Adrenal gland (tissue), 12 donors: ENCODE data around the gene CREB5. TPM values are rescaled to one million over a fixed set of nuclear protein-coding genes. Genes with fewer than 3 reads are reported as not detected.

Experiments
- DNase-seq, 7 donors: peaks; one replicate each; pipeline ENCODE4 v3.0.0-alpha.2; 2019 to 2020
- H3K27ac ChIP-seq, 5 donors: fragments of 200-600 bp; sonication (generic) in 4 of 5; 1 replicate in 3 of 5; 2 replicates in 2 of 5; pipeline versions ENCODE4 v1.5.1 to v1.8.0; 2016 to 2020; ENCODE audit warnings: mild to moderate bottlenecking in 1 of 5
- H3K27me3 ChIP-seq: fragments of 200-600 bp; 2 replicates; pipeline ENCODE4 v1.8.0; 2021
- H3K36me3 ChIP-seq, 2 donors: fragments of 200-600 bp; replicated peaks in 1 of 2; 1 replicate in 1 of 2; 2 replicates in 1 of 2; pipeline versions ENCODE4 v1.5.1 to v1.8.0; 2018 to 2022
- H3K4me1 ChIP-seq, 2 donors: fragments of 200-600 bp; replicated peaks in 1 of 2; 1 replicate in 1 of 2; 2 replicates in 1 of 2; pipeline versions ENCODE4 v1.5.1 to v1.8.0; 2018 to 2021
- H3K4me3 ChIP-seq, 4 donors: fragments of 200-600 bp; sonication (generic) in 3 of 4; one replicate each; pipeline ENCODE4 v1.5.1; 2016 to 2018
- H3K9me3 ChIP-seq, 3 donors: fragments of 200-600 bp; sonication (generic) in 1 of 3; replicated peaks in 1 of 3; 1 replicate in 2 of 3; 2 replicates in 1 of 3; pipeline versions ENCODE4 v1.5.1 to v1.8.0; 2016 to 2021
- CTCF ChIP-seq, 6 experiments: fragments of 450-650 bp in 4 of 6; fragments of 200-600 bp in 2 of 6; sonication (generic) in 1 of 6; IDR thresholded peaks; 1 replicate in 5 of 6; 2 replicates in 1 of 6; pipeline versions ENCODE4 v1.5.1 to v1.8.0; 2016 to 2021; ENCODE audit warnings: antibody characterized with exemption in 6 of 6, mild to moderate bottlenecking in 2 of 6, moderate library complexity in 1 of 6
- POLR2A ChIP-seq, 2 donors: fragments of 450-650 bp; IDR thresholded peaks; one replicate each; pipeline ENCODE4 v1.6.1; 2017; ENCODE audit warnings: antibody characterized with exemption in 2 of 2, mild to moderate bottlenecking in 2 of 2, moderate library complexity in 1 of 2
- WGBS, 4 donors: extraction: QIAGEN DNeasy Blood & Tissue Kit in 2 of 4; methylation state at CpG; one replicate each; pipeline versions ENCODE4 v1.1.5 to v1.1.7; 2013 to 2017; 5-methylcytosine and 5-hydroxymethylcytosine counted together
- intact Hi-C, 2 donors: fragments of 100-400 bp; cut with DNase I; formaldehyde crosslinking; loops; one replicate each; pipeline versions ENCODE4 v1.14.1 to v1.15.0; 2022 to 2023
- polyA plus RNA-seq, 3 donors: library from polyadenylated mRNA; stranded (reverse); fragments of 200-250 nt in 2 of 3; fragments of 350-450 nt in 1 of 3; fragmentation: Illumina TruSeq in 1 of 3; extraction: RNeasy Lipid Tissue Mini Kit (QIAGEN cat#74804) in 1 of 3; gene quantifications; one replicate each; pipeline ENCODE4 v1.2.3, GENCODE V29; 2013 to 2014
- total RNA-seq, 9 donors: library from RNA; depleted of rRNA in 4 of 9; stranded (reverse); fragments of >200 nt in 4 of 9; fragments of 120-200 nt in 1 of 9; fragmentation: NEBNext Ultra II Directional in 1 of 9; extraction: Animal tissue kit (Norgen Biotek cat#: 25700) in 1 of 9; gene quantifications; one replicate each; pipeline versions ENCODE4 v1.1.0 to v1.2.4, GENCODE V29; 2013 to 2023
- donor health status: healthy with polysubstance abuse.
- donor health status: Bipolar disorder and iron deficiency.
- donor health status: DM: yes; HTN: yes; CAD: no.
- donor health status: DM: no; HTN: no; CAD: no.
- donor health status: DM: no; HTN: no; CAD: no.
- donor health status: DM: yes; HTN: yes; CAD: no.

CREB5 gene
- total and polyA plus RNA-seq, 12 donors, result 0.69 to 5.4 (median 1.3) TPM

- Histone ChIP-seq H3K4me1 (no peaks in the 10 kb centered on the region), H3K4me3 (no peak overlapping the region), H3K36me3 (no peaks in the 10 kb centered on the region), H3K27me3 (no peaks in the 10 kb centered on the region), H3K27ac (no peak overlapping the region), H3K9me3 (no peaks in the 10 kb centered on the region)
- DNase-seq, result no peak
- TF ChIP-seq POLR2A (IDR thresholded peaks at IDR 0.05) (no peak), CTCF (IDR thresholded peaks at IDR 0.05) (no peak)
- WGBS, 4 donors, result 22 to 29% (median 28%) methylated on average over 1 of the region's 1 CpG
- intact Hi-C loops, result no loop called here
Observed at GRCh38 chr7:28565980-28566379, 153.7 kb downstream of the CREB5 start.

- WGBS, 4 donors, result 64 to 69% (median 65%) methylated on average over 13 of the region's 13 CpGs
- Histone ChIP-seq H3K9me3 (no peaks in the 10 kb centered on the region), H3K36me3 (no peaks in the 10 kb centered on the region), H3K27ac (no peak overlapping the region), H3K4me1 (peaks cover 0 to 13% of the 10 kb centered on the region in 2 donors), H3K27me3 (no peaks in the 10 kb centered on the region), H3K4me3 (no peak overlapping the region)
- intact Hi-C loops, result no loop called here
- TF ChIP-seq POLR2A (IDR thresholded peaks at IDR 0.05), result no peak
- TF ChIP-seq CTCF (IDR thresholded peaks at IDR 0.05), result no peak
- no peak for DNase-seq
Observed at GRCh38 chr7:28570113-28570969, 158.0 kb downstream of the CREB5 start.

- Histone ChIP-seq H3K27ac (no peak overlapping the region), H3K4me1 (peaks cover 0 to 13% of the 10 kb centered on the region in 2 donors), H3K36me3 (no peaks in the 10 kb centered on the region), H3K4me3 (no peak overlapping the region), H3K27me3 (no peaks in the 10 kb centered on the region), H3K9me3 (no peaks in the 10 kb centered on the region)
- TF ChIP-seq CTCF (IDR thresholded peaks at IDR 0.05), result no peak
- TF ChIP-seq POLR2A (IDR thresholded peaks at IDR 0.05), result no peak
- intact Hi-C loops, result no loop called here
- 66 to 75% (median 69%) methylated on average over 4 of the region's 4 CpGs for WGBS, 4 donors
- DNase-seq, result no peak
Observed at GRCh38 chr7:28570970-28571288, 158.6 kb downstream of the CREB5 start.

- Histone ChIP-seq H3K4me1 (peaks cover 0 to 13% of the 10 kb centered on the region in 2 donors), H3K27me3 (no peaks in the 10 kb centered on the region), H3K36me3 (no peaks in the 10 kb centered on the region), H3K27ac (no peak overlapping the region), H3K4me3 (no peak overlapping the region), H3K9me3 (no peaks in the 10 kb centered on the region)
- WGBS, 4 donors, result 89 to 94% (median 94%) methylated on average over 4 of the region's 4 CpGs
- intact Hi-C loops, result no loop called here
- DNase-seq, result no peak
- TF ChIP-seq POLR2A (IDR thresholded peaks at IDR 0.05), result no peak
- no peak for TF ChIP-seq CTCF (IDR thresholded peaks at IDR 0.05)
Observed at GRCh38 chr7:28571405-28571804, 159.1 kb downstream of the CREB5 start.
